IMR-90 (cell line): Measurements from ENCODE around the gene TNK1. TPM values are rescaled to one million over a fixed set of nuclear protein-coding genes. Genes with fewer than 3 reads are reported as not detected.

Source experiments
- ATAC-seq: fragments of 200-7000 bp; cut with Tn5 transposase; 2 replicates; pipeline ENCODE4 v1.9.1; 2020; ENCODE audit warnings: low read depth, mild to moderate bottlenecking, moderate library complexity
- BruUV-seq: library from RNA; stranded (reverse); fragments of 400-500 nt; replicated peaks from 2 replicates; lab custom pipeline; 2021; lab: Mats Ljungman, UMichigan
- CTCF ChIA-PET: fragments of 300-600 bp; formaldehyde crosslinking; extraction: SDS; loops from one replicate; lab custom pipeline; 2021; ENCODE audit warnings: antibody characterized with exemption; lab: Yijun Ruan, JAX
- POLR2A ChIA-PET: fragments of 300-600 bp; sonication (Branson Sonifier 250); formaldehyde crosslinking; loops from one replicate; lab custom pipeline; 2022; ENCODE audit warnings: antibody characterized with exemption; ENCODE audit not compliant: unreplicated experiment; lab: Charles Lee
- DNase-seq: peaks from one replicate; pipeline ENCODE4 v3.0.0; 2013
- H2AFZ ChIP-seq: replicated peaks from 2 replicates; pipeline ENCODE3; 2013; ENCODE audit warnings: low read length, mild to moderate bottlenecking; ENCODE audit not compliant: poor library complexity
- H2AK5ac ChIP-seq: 2 replicates; pipeline ENCODE4 v1.6.1; 2013; ENCODE audit warnings: low read depth, low read length, inconsistent platforms
- H2AK9ac ChIP-seq: replicated peaks from 2 replicates; pipeline ENCODE3; 2013; ENCODE audit warnings: mild to moderate bottlenecking, low read depth, low read length, moderate library complexity; ENCODE audit not compliant: poor library complexity
- H2BK120ac ChIP-seq: 2 replicates; pipeline ENCODE4 v1.6.1; 2013; ENCODE audit warnings: low read depth, low read length, inconsistent platforms
- H2BK15ac ChIP-seq: 3 replicates; pipeline ENCODE4 v1.6.1; 2013; ENCODE audit warnings: low read depth, low read length, inconsistent platforms
- H2BK20ac ChIP-seq: 2 replicates; pipeline ENCODE4 v1.6.1; 2013; ENCODE audit warnings: low read depth, mild to moderate bottlenecking, inconsistent platforms, low read length, moderate library complexity
- H2BK5ac ChIP-seq: 2 replicates; pipeline ENCODE4 v1.6.1; 2013; ENCODE audit warnings: mild to moderate bottlenecking, low read depth, low read length, inconsistent platforms; ENCODE audit not compliant: poor library complexity, severe bottlenecking
- H3K14ac ChIP-seq: replicated peaks from 2 replicates; pipeline ENCODE4 v1.6.1; 2013; ENCODE audit warnings: low read depth, low read length, inconsistent platforms
- H3K18ac ChIP-seq: 2 replicates; pipeline ENCODE4 v1.6.1; 2013; ENCODE audit warnings: low read depth, low read length, control low read depth
- H3K23ac ChIP-seq: 2 replicates; pipeline ENCODE4 v1.6.1; 2013; ENCODE audit warnings: low read depth, low read length, inconsistent platforms
- H3K27ac ChIP-seq: 2 replicates; pipeline ENCODE4 v1.5.1; 2013; ENCODE audit warnings: mild to moderate bottlenecking, control low read depth, low read length; ENCODE audit not compliant: insufficient read depth
- H3K27me3 ChIP-seq: 2 replicates; pipeline ENCODE4 v1.6.1; 2013; ENCODE audit warnings: low read length; ENCODE audit not compliant: control insufficient read depth, insufficient read depth
- H3K36me3 ChIP-seq: 2 replicates; pipeline ENCODE4 v1.6.1; 2013; ENCODE audit warnings: low read length, mixed read lengths; ENCODE audit not compliant: control insufficient read depth, insufficient read depth
- H3K4ac ChIP-seq: 2 replicates; pipeline ENCODE4 v1.6.1; 2013; ENCODE audit warnings: low read depth, low read length, inconsistent platforms
- H3K4me1 ChIP-seq: 2 replicates; pipeline ENCODE4 v1.6.1; 2013; ENCODE audit warnings: low read length, mixed read lengths; ENCODE audit not compliant: control insufficient read depth, insufficient read depth
- H3K4me2 ChIP-seq: 2 replicates; pipeline ENCODE4 v1.6.1; 2013; ENCODE audit warnings: low read depth, mild to moderate bottlenecking, control low read depth, low read length, moderate library complexity
- H3K4me3 ChIP-seq: 2 replicates; pipeline ENCODE4 v1.5.1; 2013; ENCODE audit warnings: low read depth, mild to moderate bottlenecking, control low read depth, low read length, moderate library complexity; ENCODE audit not compliant: insufficient read depth
- H3K56ac ChIP-seq: 2 replicates; pipeline ENCODE4 v1.6.1; 2013; ENCODE audit warnings: low read length, inconsistent platforms; ENCODE audit not compliant: insufficient read depth; ENCODE audit errors: extremely low read depth
- H3K79me1 ChIP-seq, 2 experiments: 2 replicates each; pipeline ENCODE4 v1.6.1; 2013; ENCODE audit warnings: low read length in 2 of 2, inconsistent platforms in 1 of 2, low read depth in 1 of 2
- H3K9ac ChIP-seq: 2 replicates; pipeline ENCODE4 v1.6.1; 2013; ENCODE audit warnings: low read depth, low read length, control low read depth
- H3K9me1 ChIP-seq: 2 replicates; pipeline ENCODE4 v1.6.1; 2013; ENCODE audit warnings: low read length, inconsistent platforms; ENCODE audit not compliant: insufficient read depth
- H3K9me3 ChIP-seq: 2 replicates; pipeline ENCODE4 v1.6.1; 2013; ENCODE audit warnings: low read length; ENCODE audit not compliant: control insufficient read depth, insufficient read depth
- H4K20me1 ChIP-seq: 2 replicates; pipeline ENCODE4 v1.6.1; 2013; ENCODE audit warnings: low read length, inconsistent platforms; ENCODE audit not compliant: insufficient read depth
- H4K5ac ChIP-seq: 2 replicates; pipeline ENCODE4 v1.6.1; 2013; ENCODE audit warnings: mild to moderate bottlenecking, low read depth, low read length, control low read depth
- H4K8ac ChIP-seq, 2 experiments: 2 replicates each; pipeline ENCODE4 v1.6.1; 2013; ENCODE audit warnings: low read depth in 2 of 2, low read length in 2 of 2, control low read depth in 1 of 2, inconsistent platforms in 1 of 2
- H4K91ac ChIP-seq: 2 replicates; pipeline ENCODE4 v1.6.1; 2013; ENCODE audit warnings: low read depth, low read length, inconsistent platforms; ENCODE audit not compliant: insufficient read depth
- CEBPB ChIP-seq: IDR thresholded peaks from 2 replicates; pipeline ENCODE4 v1.6.1; 2012; ENCODE audit warnings: low read depth, low read length, improper control_type of control experiment
- MAFK ChIP-seq: IDR thresholded peaks from 2 replicates; pipeline ENCODE4 v1.6.1; 2012; ENCODE audit warnings: low read depth, low read length, improper control_type of control experiment
- MXI1 ChIP-seq: IDR thresholded peaks from 2 replicates; pipeline ENCODE4 v1.6.1; 2012; ENCODE audit warnings: low read depth, mild to moderate bottlenecking, low read length, moderate library complexity, borderline replicate concordance
- POLR2A ChIP-seq: IDR thresholded peaks from 2 replicates; pipeline ENCODE4 v1.6.1; 2012; ENCODE audit warnings: mild to moderate bottlenecking, low read depth, low read length
- RCOR1 ChIP-seq: IDR thresholded peaks from 2 replicates; pipeline ENCODE4 v1.6.1; 2012; ENCODE audit warnings: mild to moderate bottlenecking, low read length, improper control_type of control experiment; ENCODE audit not compliant: insufficient replicate concordance
- SMC3 ChIP-seq: fragments of 150-350 bp; IDR thresholded peaks from 2 replicates; pipeline ENCODE4 v1.6.1; 2016; ENCODE audit warnings: low read depth, mild to moderate bottlenecking, antibody characterized with exemption, low read length, moderate library complexity
- WGBS, 2 experiments: methylation state at CpG; one replicate each; pipeline versions ENCODE4 v1.1.5 to v1.1.7; 2013; ENCODE audit warnings: missing lambda C conversion rate in 2 of 2; ENCODE audit not compliant: insufficient read length in 1 of 2; ENCODE audit errors: extremely low coverage in 2 of 2; 5-methylcytosine and 5-hydroxymethylcytosine counted together
- dilution Hi-C: fragments of 300-500 bp; cut with HindIII; formaldehyde crosslinking; loops from one replicate; pipeline ENCODE4 v1.14.3; 2018; ENCODE audit warnings: low sequenced_read_pairs; ENCODE audit not compliant: unreplicated experiment
- in situ Hi-C: fragments of 300-500 bp; cut with MboI; formaldehyde crosslinking; loops from 3 replicates; pipeline ENCODE4 v1.14.3; 2019; ENCODE audit warnings: low sequenced_read_pairs, inconsistent platforms, mixed read lengths
- intact Hi-C: fragments of 100-400 bp; cut with micrococcal nuclease; formaldehyde crosslinking; loops from 2 replicates; pipeline ENCODE4 v1.10.0; 2022
- polyA plus RNA-seq, 3 experiments: library from polyadenylated mRNA; depleted of rRNA; stranded (reverse); fragments of >200 nt; gene quantifications; 2 replicates each; pipeline ENCODE4 v1.2.3, GENCODE V29; 2012; ENCODE audit warnings: low replicate concordance in 1 of 3
- total RNA-seq: library from RNA; depleted of rRNA; stranded (reverse); fragments of >200 nt; gene quantifications from 2 replicates; pipeline ENCODE4 v1.2.3, GENCODE V29; 2012

TNK1 gene
- total and polyA plus RNA-seq, 2 of the 4 experiments (the other 2 are of a cell fraction): 0.44 to 0.54 TPM

DNA sequence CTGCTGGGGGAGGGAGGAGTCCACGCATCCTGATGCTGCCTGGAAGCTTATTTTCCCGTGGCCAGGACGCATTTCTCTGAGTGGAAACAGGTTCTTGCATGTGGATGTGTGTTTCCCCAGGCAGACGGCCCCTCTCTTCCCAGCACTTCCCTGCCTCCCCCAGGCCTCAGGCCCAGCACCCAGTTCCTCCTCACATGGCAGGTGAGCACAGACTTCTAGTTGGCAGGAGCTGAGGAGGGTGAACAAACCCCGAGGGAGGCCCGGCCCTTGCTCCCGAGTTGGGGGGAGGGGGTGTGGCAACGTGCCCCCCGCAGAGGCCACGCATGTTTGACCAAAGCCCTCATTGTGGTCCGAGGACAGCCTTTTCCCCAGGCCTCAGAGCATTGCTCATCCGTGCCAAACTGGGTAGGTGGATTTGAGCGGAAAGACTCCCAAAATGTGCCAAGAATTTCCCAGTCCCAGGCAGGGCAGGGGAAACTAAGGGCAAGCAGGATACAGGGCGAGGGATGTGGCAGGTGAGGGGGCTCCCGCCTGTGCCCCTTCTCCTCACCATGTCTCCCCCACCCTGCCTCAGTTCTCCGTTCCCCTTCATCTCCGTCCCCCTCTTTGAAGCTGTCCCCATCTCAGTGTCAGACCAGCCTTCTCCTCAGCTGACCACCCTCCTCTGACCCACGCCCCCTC lies 37.7 kb downstream of the TNK1 start:
- no peak overlapping the region for H3K4ac ChIP-seq
- H2AFZ ChIP-seq: no peak overlapping the region
- H2BK15ac ChIP-seq: no peak overlapping the region
- no peak overlapping the region for H3K23ac ChIP-seq
- no peak overlapping the region for H2BK120ac ChIP-seq
- TF ChIP-seq RCOR1 (no peak), SMC3 (no peak), CEBPB (no peak), POLR2A (no peak), MAFK (no peak), MXI1 (no peak)
- no peak overlapping the region for H2AK9ac ChIP-seq
- H3K18ac ChIP-seq: no peak overlapping the region
- no peaks in the 10 kb centered on the region for H3K4me1 ChIP-seq
- no peaks in the 10 kb centered on the region; a peak in 1 of 4 replicates for H3K79me1 ChIP-seq
- peaks cover 24% of the 10 kb centered on the region for H3K36me3 ChIP-seq
- TSS peak; percentile 60 for BruUV-seq
- no peak overlapping the region for H2BK5ac ChIP-seq
- no peaks in the 10 kb centered on the region for H3K27me3 ChIP-seq
- no peak overlapping the region for H3K27ac ChIP-seq
- H3K14ac ChIP-seq: no peak overlapping the region
- no peaks in the 10 kb centered on the region for H3K9me3 ChIP-seq
- ChIA-PET CTCF (no interaction called here), POLR2A (no interaction called here)
- in situ Hi-C loops: no loop called here
- no peak overlapping the region for H3K56ac ChIP-seq
- WGBS, 2 experiments: 59% methylated on average over 4 of the region's 18 CpGs; no CpG with 5 or more reads in 1 of the 2 experiments
- dilution Hi-C loops: no loop called here
- peaks cover 7% of the 10 kb centered on the region; the same call in 1 of the 2 replicates for H4K20me1 ChIP-seq
- no peak overlapping the region for H2AK5ac ChIP-seq
- H3K4me3 ChIP-seq: no peak overlapping the region
- no peak overlapping the region for H4K91ac ChIP-seq
- no peak overlapping the region for H2BK20ac ChIP-seq
- H3K4me2 ChIP-seq: no peak overlapping the region
- no peak overlapping the region for H4K8ac ChIP-seq
- intact Hi-C loops: no loop called here
- no peak overlapping the region for H3K9ac ChIP-seq
- no peak overlapping the region for H4K5ac ChIP-seq
- no peak for DNase-seq
- H3K9me1 ChIP-seq: 0 out of 2 replicates have a peak, but pooled peaks cover 4% of the 10 kb centered on the region
- no peak for ATAC-seq
